ENCODE data around the gene RCAN1. TPM values are rescaled to one million over a fixed set of nuclear protein-coding genes. Genes with fewer than 3 reads are reported as not detected.

Gene RCAN1
- total and polyA plus RNA-seq, 2 of the 13 experiments (the other 11 are each of a cell fraction or from before 2014, with no cell fraction given): 9.4 to 34.1 TPM

GRCh38 chr21:34552360-34553098 is 62.4 kb downstream of the RCAN1 start:
- Histone ChIP-seq H3K9ac (ENCODE audit: insufficient read depth, low read depth, low read length) (no peak overlapping the region), H2AFZ (ENCODE audit: low read length) (no peak overlapping the region), H3K27me3 (ENCODE audit: control insufficient read depth in 1 of 2, insufficient read depth in 2 of 2, low read length in 2 of 2) (no peaks in the 10 kb centered on the region), H3K9me3 (ENCODE audit: low read length) (no peaks in the 10 kb centered on the region), H3K79me2 (ENCODE audit: insufficient read depth, low read length) (no peaks in the 10 kb centered on the region), H3K4me1 (ENCODE audit: insufficient read depth, low read length) (no peaks in the 10 kb centered on the region), H3K4me3 (replicated peaks in 1 of 3; ENCODE audit: insufficient read depth in 1 of 3, low read depth in 2 of 3, low read length in 3 of 3) (no peak overlapping the region), H3K4me2 (ENCODE audit: low read depth, low read length) (no peak overlapping the region), H3K36me3 (replicated peaks in 1 of 2; ENCODE audit: control insufficient read depth in 1 of 2, insufficient read depth in 2 of 2, low read length in 2 of 2) (no peaks in the 10 kb centered on the region), H3K27ac (ENCODE audit: extremely low read length, insufficient read depth, low read length) (no peak overlapping the region), H4K20me1 (ENCODE audit: insufficient read depth, low read length) (no peaks in the 10 kb centered on the region)
- POLR2A ChIA-PET: no interaction called here
- no TSS peak for BruUV-seq (replicated peaks)
- ATAC-seq (no peak), FAIRE-seq (no peak), DNase-seq (ENCODE audit: low spot score) (no peak)
- intact Hi-C loops (cut with micrococcal nuclease; ENCODE audit: unreplicated experiment) (no loop called here), in situ Hi-C loops (cut with HindIII; ENCODE audit: extremely low pct_ligation_motif_present, low pct_unique_long_range_greater_than_20kb) (no loop called here)
- TF ChIP-seq PRDM10 (CRISPR knock-in tag; IDR thresholded peaks at IDR 0.05; ENCODE audit: low read depth): no peak
- TF ChIP-seq HOMEZ (CRISPR knock-in tag; IDR thresholded peaks at IDR 0.05; ENCODE audit: low read depth): no peak
- no peak for TF ChIP-seq ZNF577 (CRISPR knock-in tag; IDR thresholded peaks at IDR 0.05; ENCODE audit: borderline replicate concordance, low read depth)
- no peak for TF ChIP-seq USF2 (IDR thresholded peaks at IDR 0.05; ENCODE audit: low read depth, low read length)
- no peak for TF ChIP-seq USF2 (CRISPR knock-in tag; IDR thresholded peaks at IDR 0.05; ENCODE audit: borderline replicate concordance)
- TF ChIP-seq MXI1 (IDR thresholded peaks at IDR 0.05; ENCODE audit: borderline replicate concordance, low read depth, low read length): no peak
- no peak for TF ChIP-seq ATAD3A (CRISPR knock-in tag; IDR thresholded peaks at IDR 0.05)
- TF ChIP-seq ZGPAT (CRISPR knock-in tag; IDR thresholded peaks at IDR 0.05): no peak
- TF ChIP-seq REL (CRISPR knock-in tag; conservative IDR thresholded peaks at IDR 0.05): no peak
- TF ChIP-seq PITX1 (CRISPR knock-in tag; IDR thresholded peaks at IDR 0.05): no peak
- TF ChIP-seq SETDB1 (CRISPR knock-in tag; IDR thresholded peaks at IDR 0.05; ENCODE audit: borderline replicate concordance): no peak
- no peak for TF ChIP-seq ZNF703 (CRISPR knock-in tag; IDR thresholded peaks at IDR 0.05; ENCODE audit: borderline replicate concordance)
- CTCF ChIA-PET (ENCODE audit: low intra/inter-chr PET ratio, low total read pairs): no interaction called here
- WGBS (ENCODE audit: low lambda C conversion rate): 91% methylated on average over 7 of the region's 7 CpGs

Measured in HepG2 (cell line).